ENCODE results near the gene AP1B1.

Gene AP1B1

DNA sequence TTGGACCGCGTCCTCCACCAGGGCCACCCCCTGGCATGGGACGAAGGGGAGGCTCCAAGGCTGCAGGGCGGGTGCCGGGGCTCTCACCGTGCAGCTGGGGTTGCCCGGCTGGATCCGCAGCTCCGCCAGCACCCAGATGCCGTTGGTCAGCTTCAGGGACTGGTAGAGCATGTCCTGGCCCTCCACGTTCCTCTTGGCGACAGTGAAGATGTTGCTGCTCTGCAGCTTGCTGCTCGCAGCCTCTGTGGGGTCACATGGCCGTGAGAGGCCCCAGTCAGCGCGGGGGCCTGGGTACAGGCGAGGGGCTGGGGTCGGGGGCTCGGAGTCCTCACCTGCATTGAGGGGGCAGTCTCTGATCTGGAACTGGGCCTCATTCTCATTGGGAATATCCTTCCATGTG is 58.1 kb downstream of the AP1B1 start:
- DNase-seq: no peak

GRCh38 chr22:29329581-29329980 is 58.8 kb downstream of the AP1B1 start:
- DNase-seq: no peak

DNA sequence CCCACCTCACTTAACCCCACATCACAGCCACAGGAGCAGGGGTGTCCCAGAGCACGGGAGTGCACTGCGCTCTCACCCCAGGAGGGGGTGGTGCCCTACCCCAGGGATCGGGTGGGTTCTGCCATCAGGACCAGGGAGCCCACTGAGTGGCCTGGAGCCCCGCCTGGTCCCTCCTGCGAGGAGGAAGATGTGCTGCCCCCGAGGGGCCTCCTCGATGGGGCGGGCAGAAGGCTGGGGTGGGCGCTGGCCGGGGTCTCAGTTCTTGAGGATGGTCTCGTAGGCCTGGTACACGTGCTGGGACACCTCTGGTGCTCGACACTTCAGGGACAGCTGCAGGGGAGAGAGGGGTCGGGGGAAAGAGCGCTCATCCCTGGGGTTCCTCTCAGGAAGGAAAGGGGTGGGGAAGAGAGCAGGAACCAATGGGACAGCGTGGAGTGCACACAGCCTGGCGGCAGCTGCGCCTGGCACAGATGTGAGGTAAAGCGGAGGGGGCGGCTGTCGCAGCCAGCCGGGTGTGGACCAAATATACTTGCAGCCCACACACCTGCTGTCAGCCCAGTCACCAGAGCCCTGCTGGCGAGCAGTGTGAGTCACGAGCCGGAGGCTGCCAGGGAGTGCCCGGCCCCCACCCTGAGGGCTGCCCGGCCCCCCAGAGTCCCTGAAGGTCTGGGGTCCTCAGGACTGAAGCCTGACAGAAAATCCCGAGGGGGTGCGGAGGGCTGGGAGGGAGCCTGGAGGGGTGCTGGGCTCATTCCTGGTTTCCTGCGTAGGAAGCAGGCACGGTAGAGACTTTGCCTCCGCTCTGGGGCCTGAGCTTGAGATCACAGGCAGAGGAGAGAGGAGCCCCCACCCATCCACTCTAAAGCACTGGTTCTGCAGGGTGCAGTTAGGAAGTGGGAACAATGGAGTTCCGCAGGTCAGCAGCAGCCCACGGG is 59.5 kb downstream of the AP1B1 start:
- DNase-seq: no peak

DNA sequence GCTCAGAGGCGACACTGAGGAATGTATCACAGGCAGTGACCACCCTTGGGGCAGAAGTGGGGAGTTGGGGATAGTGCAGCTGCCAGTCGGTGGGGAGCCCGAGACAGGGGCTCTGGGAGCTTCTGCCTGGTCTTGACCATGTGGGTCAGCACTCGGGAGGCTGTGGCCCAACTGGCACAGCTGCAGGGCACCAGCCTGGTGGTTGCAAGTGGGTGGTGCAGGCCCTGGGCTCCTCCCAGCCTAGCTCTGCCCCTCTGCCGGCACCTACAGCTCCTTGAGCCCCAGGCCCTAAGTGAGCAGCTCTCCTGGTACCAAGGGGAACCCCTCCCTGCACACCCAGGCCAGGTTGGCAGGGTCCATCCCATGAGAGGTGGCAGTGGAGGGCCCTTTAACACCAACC is 60.3 kb downstream of the AP1B1 start:
- no peak for DNase-seq

GRCh38 chr22:29327089-29327764 is 61.1 kb downstream of the AP1B1 start:
- DNase-seq: no peak

DNA sequence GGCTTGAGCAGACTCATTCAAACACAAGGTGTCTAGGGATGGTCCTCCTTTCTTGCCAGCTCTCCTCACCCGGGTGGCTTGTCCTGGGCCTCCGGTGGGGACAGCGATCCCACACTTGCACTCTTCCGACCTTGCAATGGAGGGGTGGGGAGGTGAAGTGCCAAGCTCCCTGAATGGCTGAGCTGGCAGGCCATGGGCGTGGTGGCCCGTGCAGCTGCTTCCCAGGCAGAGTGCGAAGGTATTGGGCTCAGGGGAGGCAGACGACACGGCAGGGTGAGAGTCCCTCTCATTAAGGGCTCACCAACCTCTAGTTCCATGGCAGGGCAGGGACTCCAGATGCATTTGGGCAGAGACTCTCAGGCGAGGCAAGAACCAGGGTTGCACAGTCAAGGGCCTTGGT is 61.9 kb downstream of the AP1B1 start:
- no peak for DNase-seq

DNA sequence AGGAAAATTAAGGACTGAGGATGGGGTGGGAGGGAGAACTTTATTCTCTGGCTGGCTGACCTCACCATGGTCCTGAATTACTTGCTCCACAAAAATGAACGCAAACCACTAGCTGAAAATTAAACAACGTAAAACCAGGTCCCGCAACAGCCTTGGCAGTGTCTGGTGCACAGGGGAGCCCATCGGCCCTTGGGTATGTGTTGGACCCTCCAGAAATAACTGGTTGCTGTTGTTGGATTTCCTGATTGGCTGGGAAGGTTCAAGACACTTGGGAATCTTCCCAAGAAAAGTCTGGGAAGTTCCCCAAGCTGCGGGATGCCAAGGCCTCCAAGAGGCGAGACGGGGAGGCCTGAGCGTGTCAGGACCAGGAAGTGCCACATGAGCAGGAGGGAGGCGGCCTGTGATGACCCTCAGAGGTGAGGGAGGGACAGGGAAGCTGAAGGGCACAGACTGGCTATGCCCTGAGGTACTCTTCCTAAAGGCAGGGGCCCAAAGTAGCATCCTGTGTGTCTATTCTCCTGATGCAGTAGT is 62.5 kb downstream of the AP1B1 start:
- no peak for DNase-seq

GRCh38 chr22:29325356-29325755 is 63.0 kb downstream of the AP1B1 start:
- no peak for DNase-seq

GRCh38 chr22:29323641-29324040 is 64.7 kb downstream of the AP1B1 start:
- DNase-seq: no peak

DNA sequence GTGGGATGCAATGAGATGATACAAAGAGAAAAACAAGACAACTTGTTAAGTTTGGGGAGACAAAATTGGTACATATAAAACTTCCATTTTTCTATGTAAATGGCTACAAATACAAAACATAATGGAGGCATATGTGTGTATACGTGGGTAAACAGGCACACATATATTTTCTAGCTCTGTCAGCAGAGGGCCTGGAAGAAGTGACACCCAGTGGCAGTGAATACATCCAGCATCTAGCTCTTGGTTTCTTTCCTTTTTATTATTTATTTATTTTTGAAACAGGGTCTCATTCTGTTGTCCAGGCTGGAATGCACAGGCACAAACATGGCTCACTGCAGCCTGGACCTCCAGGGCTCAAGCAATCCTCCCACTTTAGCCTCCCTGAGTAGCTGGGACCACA is 67.8 kb downstream of the AP1B1 start:
- DNase-seq: no peak

DNA sequence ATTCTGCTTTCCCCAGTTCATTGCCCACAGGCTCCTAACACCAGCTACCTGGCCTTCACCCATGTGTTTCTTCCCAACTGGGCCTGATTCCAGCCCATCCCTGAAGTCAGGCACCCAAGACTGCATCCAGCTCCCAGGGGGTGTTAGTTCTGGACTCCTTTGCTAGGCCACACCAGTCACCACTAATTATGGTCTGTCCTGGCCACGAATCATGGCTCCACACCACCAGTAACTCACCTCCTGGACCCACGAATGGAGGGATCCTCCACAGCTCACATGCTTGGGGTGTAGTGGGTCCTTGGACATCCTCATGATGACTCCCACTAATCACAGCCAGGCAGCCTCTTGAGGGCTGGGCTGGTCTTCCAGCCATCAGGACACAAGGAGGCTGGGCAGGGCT is 69.3 kb downstream of the AP1B1 start:
- no peak for DNase-seq

DNA sequence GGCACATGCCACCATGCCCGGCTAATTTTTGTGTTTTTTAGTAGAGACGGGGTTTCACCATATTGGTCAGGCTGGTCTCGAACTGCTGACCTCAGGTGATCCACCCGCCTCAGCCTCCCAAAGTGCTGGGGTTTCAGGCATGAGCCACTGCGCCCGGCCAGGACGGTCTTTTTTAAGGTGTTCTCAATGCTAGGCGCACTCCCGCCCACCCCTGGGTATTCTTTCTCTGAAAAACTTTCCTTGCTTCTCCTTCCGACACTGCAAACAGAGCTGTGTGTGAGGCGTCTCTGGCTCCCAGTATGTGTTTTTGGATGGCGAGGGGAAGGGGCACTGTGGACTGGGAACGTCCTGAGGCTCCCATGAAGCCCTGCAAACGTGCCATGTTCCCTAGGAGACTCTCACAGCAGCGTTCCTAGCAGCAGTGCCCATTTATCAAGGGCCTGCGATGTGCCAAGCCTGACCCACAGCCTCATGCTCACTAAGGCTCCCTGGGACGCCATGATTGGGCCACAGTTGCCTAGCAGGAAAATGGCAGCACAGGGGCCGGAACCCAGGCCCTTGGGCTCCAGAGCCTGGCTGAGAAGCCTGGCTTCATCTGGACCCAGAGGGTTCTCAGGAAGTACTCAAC is 70.4 kb downstream of the AP1B1 start:
- DNase-seq: no peak

DNA sequence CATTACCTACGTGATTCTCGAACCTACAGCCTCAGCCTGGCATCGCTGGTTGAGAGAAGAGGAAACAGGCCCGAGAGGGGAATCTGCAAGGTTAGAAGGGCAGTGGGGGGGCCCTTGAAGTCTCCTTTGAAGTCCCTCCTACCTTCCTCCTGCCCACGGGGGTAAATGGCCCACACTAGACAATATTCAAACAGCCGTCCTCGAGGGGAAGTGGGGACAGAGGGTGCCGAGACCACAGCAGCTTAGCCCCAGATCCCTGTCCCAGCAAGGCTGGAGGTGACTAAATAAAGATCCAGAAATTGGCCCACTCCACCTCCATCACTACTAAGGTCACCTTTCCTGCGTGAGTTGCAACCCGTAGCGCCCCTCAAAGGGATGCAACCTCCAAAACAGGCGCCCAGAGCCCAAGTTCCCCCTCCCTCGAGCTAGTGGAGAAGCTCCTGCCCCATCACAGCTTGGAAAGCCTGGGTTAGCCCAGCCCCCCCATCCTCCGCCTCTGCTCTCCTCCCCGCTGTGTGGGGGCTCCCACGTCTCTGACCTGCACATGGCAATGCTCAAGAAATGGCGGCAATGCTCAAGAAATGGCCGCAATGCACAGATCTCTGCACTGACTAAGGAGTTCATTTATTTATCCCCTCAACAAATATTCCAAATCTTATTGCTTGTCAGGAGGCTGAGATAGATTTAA is 72.1 kb downstream of the AP1B1 start:
- DNase-seq: no peak

DNA sequence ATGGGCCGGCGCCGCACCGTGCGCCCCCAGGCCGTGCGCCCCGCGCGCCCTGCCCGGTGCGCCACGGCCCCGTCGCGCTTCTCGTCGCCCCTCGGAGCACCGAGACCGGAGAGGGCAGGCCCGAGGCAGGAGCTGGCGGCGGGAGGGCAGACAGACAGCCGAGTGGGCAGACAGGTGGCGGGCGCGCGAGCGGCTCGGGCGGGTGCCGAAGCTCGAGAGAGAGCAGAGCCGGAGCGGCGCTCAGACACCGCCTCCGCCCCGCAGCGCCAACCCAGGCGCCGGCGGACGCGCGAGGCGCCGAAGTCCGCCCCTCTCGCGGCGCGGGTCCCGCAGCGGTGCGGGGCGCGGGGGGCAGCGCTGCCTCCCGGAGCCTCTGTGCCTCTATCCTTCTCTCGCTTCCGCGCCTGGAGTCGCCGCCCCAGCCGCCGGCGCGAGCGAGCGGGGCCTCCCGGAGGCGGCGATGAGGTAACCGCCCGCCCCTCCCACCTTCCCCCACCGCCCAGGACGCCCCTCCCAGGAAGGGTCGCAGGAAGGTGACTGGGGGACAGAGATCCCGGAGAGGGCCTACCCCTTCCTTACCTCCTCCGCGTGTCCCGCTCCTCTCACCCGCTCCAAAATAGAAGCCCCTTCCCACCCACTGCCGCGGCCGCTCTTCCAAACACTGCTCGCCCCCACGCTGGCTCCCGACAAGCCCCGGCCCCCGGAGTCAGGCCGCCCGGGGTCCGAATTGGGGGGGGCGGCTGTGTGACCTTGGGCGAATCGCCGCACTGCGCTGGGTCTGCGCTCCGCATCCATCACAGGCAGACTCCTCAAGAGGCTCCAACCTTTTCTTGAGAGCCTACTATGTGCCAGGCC is 72.9 kb downstream of the AP1B1 start, which contains the start of gene RASL10A:
Gene RASL10A (minus strand): TSS at position 412 of the 855 bp plus-strand sequence. CDS start 451 bp downstream, outside the sequence.
- no peak for DNase-seq

DNA sequence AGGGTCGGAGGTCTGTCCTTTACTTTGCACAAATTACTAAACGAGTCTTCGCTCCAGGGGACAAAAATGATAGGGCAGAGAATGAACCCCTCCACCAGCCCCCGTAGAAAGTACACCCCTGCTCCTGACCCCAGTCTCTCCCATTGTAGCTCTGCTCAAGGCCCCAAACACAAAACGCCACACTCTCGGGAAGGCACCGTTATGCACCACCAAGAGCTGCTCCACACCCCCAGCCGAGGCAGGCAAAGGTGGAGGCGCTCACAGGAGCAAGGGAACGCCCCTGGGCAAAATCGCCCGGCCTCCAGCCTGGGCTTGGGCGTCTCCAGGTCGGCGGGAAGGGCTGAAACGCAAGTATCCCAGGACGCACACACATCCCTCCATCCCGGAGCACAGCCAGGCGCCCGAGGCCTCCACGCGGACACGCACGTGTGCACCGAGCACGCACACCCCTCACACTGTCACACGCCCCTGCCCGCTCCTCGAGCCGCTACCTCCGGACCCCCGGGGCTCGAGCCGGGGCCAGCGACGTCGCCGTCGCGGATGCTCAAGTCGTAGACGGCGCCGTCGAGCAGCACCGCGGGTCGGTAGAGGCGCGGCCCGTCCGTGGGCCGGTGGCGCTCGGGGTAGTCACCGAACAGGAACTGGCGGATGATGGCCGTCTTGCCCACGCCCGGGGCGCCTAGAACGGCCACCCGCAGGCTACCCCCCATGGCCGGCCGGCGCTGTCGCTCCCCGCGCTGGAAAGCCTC is 73.7 kb downstream of the AP1B1 start:
- no peak for DNase-seq

DNA sequence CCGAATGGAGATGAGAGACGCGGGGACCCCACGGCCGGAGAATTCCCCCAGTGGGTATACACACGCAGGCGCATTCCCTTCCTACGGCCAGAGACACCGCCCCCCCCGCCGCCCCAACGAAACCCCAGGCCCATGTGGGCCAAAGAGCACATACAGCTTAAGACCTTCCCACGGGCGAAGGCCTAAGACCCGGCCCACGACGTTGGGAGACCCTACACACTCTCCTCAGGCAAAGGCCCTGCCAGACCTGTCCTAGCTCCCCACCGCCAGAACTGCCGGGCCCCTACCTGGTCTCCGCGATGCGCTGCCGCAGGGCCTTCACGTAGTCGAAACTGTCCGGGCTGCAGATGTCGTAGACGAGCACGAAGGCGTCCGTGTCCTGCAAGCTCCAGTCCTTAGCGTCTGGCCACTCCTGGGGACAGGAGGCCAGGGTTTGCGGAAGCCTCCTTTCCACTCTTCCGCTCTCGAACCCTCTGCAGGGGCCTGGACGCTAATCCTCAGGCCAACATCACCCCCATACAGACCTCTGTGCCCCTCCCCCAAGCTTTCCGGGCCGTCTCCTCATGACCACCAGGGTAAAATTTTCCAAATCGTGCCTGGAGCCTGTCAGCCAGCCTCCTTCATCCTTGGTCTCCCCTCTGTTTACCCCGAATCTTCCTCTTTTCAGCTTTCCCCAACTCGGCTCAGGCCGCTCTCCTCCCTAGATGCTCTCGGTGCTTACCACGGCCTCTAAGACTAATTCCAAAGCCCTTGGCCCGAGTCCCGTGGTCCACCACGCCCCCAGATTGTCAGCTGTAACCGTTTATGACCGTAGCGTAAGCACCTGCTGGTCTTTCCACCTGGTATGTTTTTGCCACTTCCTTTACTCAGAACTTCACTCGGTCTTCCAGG is 74.5 kb downstream of the AP1B1 start:
- DNase-seq: peak; percentile 12

DNA sequence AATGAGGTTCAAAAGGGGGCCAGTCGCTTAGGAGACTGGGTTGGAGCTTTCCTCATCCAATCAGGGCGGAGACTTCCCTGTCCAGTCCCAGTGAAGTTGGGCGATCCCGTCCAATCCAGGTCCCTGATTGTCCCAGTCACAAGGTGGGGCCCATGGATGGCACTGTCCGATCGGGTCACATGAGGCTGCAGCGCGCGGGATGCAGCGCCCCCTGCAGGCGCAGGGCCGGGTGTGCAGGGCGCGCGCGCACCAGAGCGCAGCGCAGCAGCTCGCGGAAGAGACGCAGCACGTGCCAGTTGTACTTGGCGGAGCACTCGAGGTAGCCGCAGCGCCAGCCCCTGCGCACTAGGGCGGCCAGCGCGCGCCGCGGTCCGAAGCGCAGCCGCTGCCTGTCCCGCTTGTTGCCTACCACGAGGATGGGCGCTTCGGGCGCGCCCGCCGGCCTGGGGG is 75.2 kb downstream of the AP1B1 start:
- peak; percentile 39 for DNase-seq

- no peak for DNase-seq
Measured at GRCh38 chr22:29312218-29313125, 75.9 kb downstream of the AP1B1 start.
